H9 (cell line): ENCODE data around the gene SLTM. TPM values are rescaled to one million over a fixed set of nuclear protein-coding genes. Genes with fewer than 3 reads are reported as not detected.
"Not testable (repeated sequence)": the region's sequence is repeated elsewhere in the genome, so short reads cannot be mapped to it uniquely, and the experiment has no call there.

Source experiments
- DNase-seq: peaks from one replicate; pipeline ENCODE4 v3.0.0-alpha.2; 2017
- H2AFZ ChIP-seq: one replicate; pipeline ENCODE4 v1.6.1; 2013; ENCODE audit warnings: mild to moderate bottlenecking, low read length, control low read depth, moderate library complexity
- H2AK5ac ChIP-seq: 2 replicates; pipeline ENCODE4 v1.6.1; 2013; ENCODE audit warnings: low read length, control low read depth, mixed read lengths; ENCODE audit not compliant: insufficient read length
- H2BK120ac ChIP-seq: one replicate; pipeline ENCODE4 v1.6.1; 2013; ENCODE audit warnings: low read depth, mild to moderate bottlenecking, low read length, control low read depth, inconsistent platforms; ENCODE audit not compliant: poor library complexity, severe bottlenecking
- H2BK12ac ChIP-seq: 2 replicates; pipeline ENCODE4 v1.6.1; 2013; ENCODE audit warnings: low read length, control low read depth, mixed read lengths, low read depth; ENCODE audit not compliant: insufficient read length
- H2BK15ac ChIP-seq: 2 replicates; pipeline ENCODE4 v1.6.1; 2013; ENCODE audit warnings: low read depth, low read length, control low read depth
- H2BK20ac ChIP-seq: one replicate; pipeline ENCODE4 v1.6.1; 2013; ENCODE audit warnings: low read depth, mild to moderate bottlenecking, low read length, control low read depth, inconsistent platforms; ENCODE audit not compliant: poor library complexity, severe bottlenecking
- H2BK5ac ChIP-seq: 2 replicates; pipeline ENCODE4 v1.6.1; 2013; ENCODE audit warnings: low read length, control low read depth, mixed read lengths; ENCODE audit not compliant: insufficient read length
- H3K14ac ChIP-seq: 2 replicates; pipeline ENCODE4 v1.6.1; 2013; ENCODE audit warnings: low read length, control low read depth; ENCODE audit not compliant: insufficient read depth
- H3K18ac ChIP-seq: 2 replicates; pipeline ENCODE4 v1.6.1; 2013; ENCODE audit warnings: low read depth, mild to moderate bottlenecking, mixed read lengths, low read length, control low read depth; ENCODE audit not compliant: insufficient read length
- H3K23ac ChIP-seq: 2 replicates; pipeline ENCODE4 v1.6.1; 2013; ENCODE audit warnings: low read length, control low read depth, mixed read lengths, low read depth; ENCODE audit not compliant: insufficient read length
- H3K23me2 ChIP-seq: 2 replicates; pipeline ENCODE4 v1.6.1; 2013; ENCODE audit warnings: low read depth, mild to moderate bottlenecking, mixed read lengths, low read length, control low read depth; ENCODE audit not compliant: insufficient read length, poor library complexity, severe bottlenecking
- H3K27ac ChIP-seq: 2 replicates; pipeline ENCODE4 v1.5.1; 2013; ENCODE audit warnings: low read length, control low read depth, mixed read lengths, low read depth; ENCODE audit not compliant: insufficient read length
- H3K27me3 ChIP-seq: 2 replicates; pipeline ENCODE4 v1.6.1; 2013; ENCODE audit warnings: low read length, control low read depth, inconsistent platforms; ENCODE audit not compliant: insufficient read depth
- H3K4ac ChIP-seq: 2 replicates; pipeline ENCODE4 v1.6.1; 2013; ENCODE audit warnings: low read depth, mild to moderate bottlenecking, control low read depth, inconsistent platforms, low read length, moderate library complexity
- H3K4me1 ChIP-seq: 2 replicates; pipeline ENCODE4 v1.6.1; 2013; ENCODE audit warnings: low read length, control low read depth, inconsistent platforms; ENCODE audit not compliant: insufficient read depth
- H3K4me2 ChIP-seq: 2 replicates; pipeline ENCODE4 v1.6.1; 2013; ENCODE audit warnings: low read length, control low read depth, mixed read lengths; ENCODE audit not compliant: insufficient read length, insufficient read depth
- H3K56ac ChIP-seq: 2 replicates; pipeline ENCODE4 v1.6.1; 2013; ENCODE audit warnings: low read depth, mild to moderate bottlenecking, mixed read lengths, low read length, control low read depth; ENCODE audit not compliant: insufficient read length
- H3K79me1 ChIP-seq: 2 replicates; pipeline ENCODE4 v1.6.1; 2013; ENCODE audit warnings: low read depth, mild to moderate bottlenecking, moderate library complexity, low read length, control low read depth, inconsistent platforms; ENCODE audit not compliant: insufficient read depth, poor library complexity, severe bottlenecking
- H3K79me2 ChIP-seq: 2 replicates; pipeline ENCODE4 v1.6.1; 2013; ENCODE audit warnings: low read length, control low read depth, inconsistent platforms; ENCODE audit not compliant: insufficient read depth
- H3K9ac ChIP-seq: 2 replicates; pipeline ENCODE4 v1.6.1; 2013; ENCODE audit warnings: low read length, control low read depth, mixed read lengths; ENCODE audit not compliant: insufficient read length; ENCODE audit errors: extremely low read depth
- H3K9me3 ChIP-seq: one replicate; pipeline ENCODE4 v1.6.1; 2013; ENCODE audit warnings: low read depth, low read length, inconsistent platforms; ENCODE audit not compliant: control insufficient read depth
- H3T11ph ChIP-seq: one replicate; pipeline ENCODE4 v1.6.1; 2013; ENCODE audit warnings: mild to moderate bottlenecking, low read length, control low read depth, inconsistent platforms
- H4K20me1 ChIP-seq: one replicate; pipeline ENCODE4 v1.6.1; 2013; ENCODE audit not compliant: control insufficient read depth, insufficient read length, insufficient read depth
- H4K5ac ChIP-seq: 2 replicates; pipeline ENCODE4 v1.6.1; 2013; ENCODE audit warnings: low read depth, mild to moderate bottlenecking, mixed read lengths, low read length, control low read depth; ENCODE audit not compliant: insufficient read length
- H4K8ac ChIP-seq: replicated peaks from 2 replicates; pipeline ENCODE4 v1.6.1; 2013; ENCODE audit warnings: low read length, control low read depth, mixed read lengths, low read depth; ENCODE audit not compliant: insufficient read length
- H4K91ac ChIP-seq: 2 replicates; pipeline ENCODE4 v1.6.1; 2013; ENCODE audit warnings: low read depth, mild to moderate bottlenecking, moderate library complexity, mixed read lengths, low read length, control low read depth; ENCODE audit not compliant: insufficient read length
- H3K27ac Mint-ChIP-seq, 3 experiments: 2 replicates in 2 of 3; 3 replicates in 1 of 3; pipeline ENCODE4 v1.8.0; 2020 to 2021; ENCODE audit warnings: mixed read lengths in 3 of 3, mild to moderate bottlenecking in 1 of 3, moderate library complexity in 1 of 3
- H3K27me3 Mint-ChIP-seq: 2 replicates; pipeline ENCODE4 v1.8.0; 2021; ENCODE audit warnings: low read depth, mild to moderate bottlenecking, moderate library complexity, mixed read lengths
- H3K36me3 Mint-ChIP-seq, 3 experiments: 2 replicates in 2 of 3; 3 replicates in 1 of 3; pipeline ENCODE4 v1.8.0; 2020 to 2021; ENCODE audit warnings: low read depth in 3 of 3, mixed read lengths in 3 of 3; ENCODE audit not compliant: insufficient read depth in 1 of 3
- H3K4me1 Mint-ChIP-seq, 2 experiments: 2 replicates each; pipeline ENCODE4 v1.8.0; 2020; ENCODE audit warnings: mixed read lengths in 2 of 2
- H3K4me3 Mint-ChIP-seq, 2 experiments: 2 replicates in 1 of 2; 3 replicates in 1 of 2; pipeline ENCODE4 v1.8.0; 2020 to 2021; ENCODE audit warnings: mild to moderate bottlenecking in 2 of 2, mixed read lengths in 2 of 2, moderate library complexity in 1 of 2
- H3K9me3 Mint-ChIP-seq, 2 experiments: 2 replicates in 1 of 2; 3 replicates in 1 of 2; pipeline ENCODE4 v1.8.0; 2020; ENCODE audit warnings: mild to moderate bottlenecking in 2 of 2, mixed read lengths in 2 of 2, moderate library complexity in 1 of 2
- WGBS: extraction: QIAGEN DNeasy Blood & Tissue Kit; methylation state at CpG from one replicate; pipeline ENCODE4 v1.1.7; 2013; ENCODE audit warnings: missing lambda C conversion rate, low lambda C conversion rate, mixed read lengths; ENCODE audit not compliant: insufficient read length; ENCODE audit errors: extremely low coverage; 5-methylcytosine and 5-hydroxymethylcytosine counted together
- total RNA-seq: library from RNA; stranded (reverse); gene quantifications from 2 replicates; pipeline ENCODE4 v1.2.1, GENCODE V29; 2021
- TF ChIP-seq, protein P1 (sequence below): fragments of 200-600 bp; sonication (generic); conservative IDR thresholded peaks from 3 replicates; pipeline ENCODE4 v1.8.0; 2021; ENCODE audit warnings: antibody characterized with exemption, mild to moderate bottlenecking

The SLTM gene
- total RNA-seq, 1 experiment from 2014 or later, result 132 TPM

DNA sequence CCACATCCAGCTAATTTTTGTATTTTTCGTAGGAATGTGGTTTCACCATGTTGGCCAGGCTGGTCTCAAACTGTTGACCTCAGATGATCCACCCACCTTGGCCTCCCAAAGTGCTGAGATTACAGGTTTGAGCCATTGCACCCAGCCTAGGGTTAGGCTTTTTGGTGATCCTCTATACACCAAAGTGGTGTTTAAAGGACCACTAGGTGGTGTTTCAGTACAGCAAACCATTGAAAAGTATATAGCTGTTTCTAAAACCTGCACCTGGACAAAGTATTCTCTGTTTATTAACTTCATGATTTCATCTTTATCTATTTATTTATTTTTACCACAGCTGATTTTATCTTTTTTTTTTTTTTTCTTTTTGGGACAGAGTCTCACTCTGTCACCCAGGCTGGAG is 94.0 kb downstream of the SLTM start:
- Histone ChIP-seq H3K27ac (no peak overlapping the region), H4K8ac (no peak overlapping the region), H3K23ac (no peak overlapping the region), H2BK5ac (no peak overlapping the region), H3K18ac (no peak overlapping the region), H3K9me3 (no peaks in the 10 kb centered on the region), H4K91ac (no peak overlapping the region), H2BK15ac (no peak overlapping the region), H2BK120ac (no peak overlapping the region), H3K4ac (no peak overlapping the region), H3K79me1 (no peaks in the 10 kb centered on the region), H2BK12ac (no peak overlapping the region), H3K23me2 (no peaks in the 10 kb centered on the region), H4K20me1 (no peaks in the 10 kb centered on the region), H3K4me2 (no peak overlapping the region), H3K27me3 (no peaks in the 10 kb centered on the region), H3T11ph (no peak overlapping the region), H3K9ac (no peak overlapping the region), H2BK20ac (no peak overlapping the region), H3K14ac (no peak overlapping the region), H2AK5ac (no peak overlapping the region), H3K4me1 (no peaks in the 10 kb centered on the region), H2AFZ (no peak overlapping the region), H3K79me2 (no peaks in the 10 kb centered on the region), H4K5ac (no peak overlapping the region), H3K56ac (no peak overlapping the region)
- no peak for DNase-seq
- Mint-ChIP-seq H3K4me3 (no peak overlapping the region), H3K4me1 (peaks cover 10 to 16% of the 10 kb centered on the region in 2 experiments), H3K9me3 (no peaks in the 10 kb centered on the region), H3K36me3 (no peaks in the 10 kb centered on the region; a peak in 3 of 7 replicates), H3K27me3 (no peaks in the 10 kb centered on the region), H3K27ac (no peak overlapping the region)
- WGBS, result no CpG with 5 or more reads among the region's 1 CpG
- TF ChIP-seq, protein P1, sequence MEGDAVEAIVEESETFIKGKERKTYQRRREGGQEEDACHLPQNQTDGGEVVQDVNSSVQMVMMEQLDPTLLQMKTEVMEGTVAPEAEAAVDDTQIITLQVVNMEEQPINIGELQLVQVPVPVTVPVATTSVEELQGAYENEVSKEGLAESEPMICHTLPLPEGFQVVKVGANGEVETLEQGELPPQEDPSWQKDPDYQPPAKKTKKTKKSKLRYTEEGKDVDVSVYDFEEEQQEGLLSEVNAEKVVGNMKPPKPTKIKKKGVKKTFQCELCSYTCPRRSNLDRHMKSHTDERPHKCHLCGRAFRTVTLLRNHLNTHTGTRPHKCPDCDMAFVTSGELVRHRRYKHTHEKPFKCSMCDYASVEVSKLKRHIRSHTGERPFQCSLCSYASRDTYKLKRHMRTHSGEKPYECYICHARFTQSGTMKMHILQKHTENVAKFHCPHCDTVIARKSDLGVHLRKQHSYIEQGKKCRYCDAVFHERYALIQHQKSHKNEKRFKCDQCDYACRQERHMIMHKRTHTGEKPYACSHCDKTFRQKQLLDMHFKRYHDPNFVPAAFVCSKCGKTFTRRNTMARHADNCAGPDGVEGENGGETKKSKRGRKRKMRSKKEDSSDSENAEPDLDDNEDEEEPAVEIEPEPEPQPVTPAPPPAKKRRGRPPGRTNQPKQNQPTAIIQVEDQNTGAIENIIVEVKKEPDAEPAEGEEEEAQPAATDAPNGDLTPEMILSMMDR, result peak; percentile 68

DNA sequence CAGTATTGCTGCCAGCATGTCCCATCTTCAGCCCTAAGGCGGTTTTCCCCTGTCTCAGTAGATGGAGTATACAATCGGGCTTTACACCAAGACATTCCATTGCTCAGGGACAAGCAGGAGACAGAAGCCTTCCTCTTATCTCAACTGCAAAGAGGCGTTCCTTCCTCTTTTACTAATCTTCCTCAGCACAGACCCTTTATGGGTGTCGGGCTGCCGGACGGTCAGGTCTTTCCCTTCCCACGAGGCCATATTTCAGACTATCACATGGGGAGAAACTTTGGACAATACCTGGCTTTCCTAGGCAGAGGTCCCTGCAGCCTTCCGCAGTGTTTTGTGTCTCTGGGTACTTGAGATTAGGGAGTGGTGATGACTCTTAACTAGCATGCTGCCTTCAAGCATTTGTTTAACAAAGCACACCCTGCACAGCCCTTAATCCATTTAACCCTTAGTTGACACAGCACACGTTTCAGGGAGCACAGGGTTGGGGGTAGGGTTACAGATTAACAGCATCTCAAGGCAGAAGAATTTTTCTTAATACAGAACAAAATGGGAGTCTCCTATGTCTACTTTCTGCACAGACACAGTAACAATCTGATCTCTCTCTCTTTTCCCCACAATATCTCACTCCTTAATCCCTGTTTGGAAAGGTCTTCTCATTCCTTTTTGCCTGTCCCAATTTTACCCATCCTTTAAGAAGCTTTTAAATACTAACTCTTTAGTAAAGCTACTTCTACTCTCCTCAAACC is 99.6 kb downstream of the SLTM start:
- H3K27ac Mint-ChIP-seq, result peak overlapping the region; percentile 99

More for the DNA sequence above, 99.6 kb downstream of the SLTM start:
- not testable (repeated sequence) for H3K79me1 ChIP-seq, H3K9me3 ChIP-seq, H3K27me3 Mint-ChIP-seq, H3K56ac ChIP-seq, H3K4ac ChIP-seq, H3K36me3 Mint-ChIP-seq, H2BK20ac ChIP-seq, H2BK120ac ChIP-seq, H3K9me3 Mint-ChIP-seq, H3K23ac ChIP-seq, H2BK5ac ChIP-seq, H3K14ac ChIP-seq, H2BK12ac ChIP-seq, H4K91ac ChIP-seq, H3K18ac ChIP-seq, H4K8ac ChIP-seq, H2AFZ ChIP-seq, H3K27me3 ChIP-seq, H3K23me2 ChIP-seq, H3K79me2 ChIP-seq, H2AK5ac ChIP-seq, H4K20me1 ChIP-seq, H3K4me1 ChIP-seq, H4K5ac ChIP-seq, H3T11ph ChIP-seq, H2BK15ac ChIP-seq
- Histone ChIP-seq H3K4me2 (peak overlapping the region; percentile 49), H3K9ac (peak overlapping the region; percentile 2), H3K27ac (peak overlapping the region; percentile 47)
- WGBS, result no CpG with 5 or more reads among the region's 9 CpGs
- peak; percentile 41 for DNase-seq
- H3K4me3 Mint-ChIP-seq, result peak overlapping the region; percentile 66 to 79
- peaks cover 32 to 41% of the 10 kb centered on the region in 2 experiments for H3K4me1 Mint-ChIP-seq
